ENCODE measurements around the gene ELAPOR2.

The ELAPOR2 gene

DNA sequence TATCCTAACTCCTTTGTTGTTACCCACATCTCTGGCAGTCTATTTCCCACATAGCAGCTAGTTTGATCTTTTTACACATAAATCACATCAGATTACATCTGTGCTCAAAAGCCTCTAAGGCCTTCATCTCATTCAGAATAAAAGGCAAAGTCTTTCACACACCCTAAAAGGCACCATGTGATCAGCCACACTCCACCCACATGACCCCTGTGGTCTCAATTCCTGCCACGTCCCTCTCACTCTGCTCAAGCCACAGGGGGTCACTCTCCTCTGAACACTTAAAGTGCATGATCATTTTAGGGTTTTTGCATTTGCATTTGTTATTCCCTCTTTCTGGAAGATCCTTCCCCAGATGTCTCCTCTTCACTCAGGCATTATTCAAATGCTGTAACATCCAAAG, 30.8 kb downstream of the ELAPOR2 start:
- TF ChIP-seq, protein P1, sequence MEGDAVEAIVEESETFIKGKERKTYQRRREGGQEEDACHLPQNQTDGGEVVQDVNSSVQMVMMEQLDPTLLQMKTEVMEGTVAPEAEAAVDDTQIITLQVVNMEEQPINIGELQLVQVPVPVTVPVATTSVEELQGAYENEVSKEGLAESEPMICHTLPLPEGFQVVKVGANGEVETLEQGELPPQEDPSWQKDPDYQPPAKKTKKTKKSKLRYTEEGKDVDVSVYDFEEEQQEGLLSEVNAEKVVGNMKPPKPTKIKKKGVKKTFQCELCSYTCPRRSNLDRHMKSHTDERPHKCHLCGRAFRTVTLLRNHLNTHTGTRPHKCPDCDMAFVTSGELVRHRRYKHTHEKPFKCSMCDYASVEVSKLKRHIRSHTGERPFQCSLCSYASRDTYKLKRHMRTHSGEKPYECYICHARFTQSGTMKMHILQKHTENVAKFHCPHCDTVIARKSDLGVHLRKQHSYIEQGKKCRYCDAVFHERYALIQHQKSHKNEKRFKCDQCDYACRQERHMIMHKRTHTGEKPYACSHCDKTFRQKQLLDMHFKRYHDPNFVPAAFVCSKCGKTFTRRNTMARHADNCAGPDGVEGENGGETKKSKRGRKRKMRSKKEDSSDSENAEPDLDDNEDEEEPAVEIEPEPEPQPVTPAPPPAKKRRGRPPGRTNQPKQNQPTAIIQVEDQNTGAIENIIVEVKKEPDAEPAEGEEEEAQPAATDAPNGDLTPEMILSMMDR (IDR thresholded peaks at IDR 0.05; ENCODE audit: insufficient read depth, low read length, missing control alignments): no peak
- H3K4me3 ChIP-seq (ENCODE audit: low read depth, low read length): no peak overlapping the region
- POLR2A ChIA-PET: no interaction called here
- CTCF ChIA-PET: no interaction called here
- no peak for DNase-seq (ENCODE audit: low read depth, low spot score)

- no peak for DNase-seq (ENCODE audit: low read depth, low spot score)
- POLR2A ChIA-PET: no interaction called here
- H3K4me3 ChIP-seq (ENCODE audit: low read depth, low read length): no peak overlapping the region
- CTCF ChIA-PET: no interaction called here
- TF ChIP-seq, protein P1 (IDR thresholded peaks at IDR 0.05; ENCODE audit: insufficient read depth, low read length, missing control alignments): no peak
These were observed 31.6 kb downstream of the ELAPOR2 start for GRCh38 chr7:87027900-87028299.

- ChIA-PET CTCF (no interaction called here), POLR2A (no interaction called here)
- no peak overlapping the region for H3K4me3 ChIP-seq (ENCODE audit: low read depth, low read length)
- no peak for DNase-seq (ENCODE audit: low read depth, low spot score)
- TF ChIP-seq, protein P1 (IDR thresholded peaks at IDR 0.05; ENCODE audit: insufficient read depth, low read length, missing control alignments): no peak
These were observed 38.2 kb downstream of the ELAPOR2 start for GRCh38 chr7:87021285-87021684.

- no peak for DNase-seq (ENCODE audit: low read depth, low spot score)
- ChIA-PET CTCF (no interaction called here), POLR2A (no interaction called here)
- H3K4me3 ChIP-seq (ENCODE audit: low read depth, low read length): no peak overlapping the region
- TF ChIP-seq, protein P1 (IDR thresholded peaks at IDR 0.05; ENCODE audit: insufficient read depth, low read length, missing control alignments): no peak
These were observed 42.8 kb downstream of the ELAPOR2 start for GRCh38 chr7:87016606-87017005.

DNA sequence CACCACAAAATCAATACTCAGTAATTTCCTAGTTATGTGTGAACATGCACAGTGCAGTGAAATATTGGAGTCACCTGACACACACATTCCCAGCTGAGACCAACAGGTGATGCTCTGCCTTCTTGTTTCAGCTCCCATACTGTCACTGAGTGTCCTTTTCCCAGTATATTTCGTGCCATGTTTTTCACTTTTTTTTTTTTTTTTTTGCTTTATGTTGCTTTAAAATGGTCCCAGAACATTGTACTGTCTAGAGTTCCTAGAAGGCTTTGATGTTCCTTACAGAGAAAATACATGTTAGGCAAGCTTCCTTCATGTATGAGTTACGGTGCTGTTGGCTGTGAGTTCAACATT, 45.6 kb downstream of the ELAPOR2 start:
- DNase-seq (ENCODE audit: low read depth, low spot score): no peak
- H3K4me3 ChIP-seq (ENCODE audit: low read depth, low read length): no peak overlapping the region
- POLR2A ChIA-PET: no interaction called here
- TF ChIP-seq, protein P1 (IDR thresholded peaks at IDR 0.05; ENCODE audit: insufficient read depth, low read length, missing control alignments): no peak
- CTCF ChIA-PET: no interaction called here

- TF ChIP-seq, protein P1 (IDR thresholded peaks at IDR 0.05; ENCODE audit: insufficient read depth, low read length, missing control alignments): no peak
- CTCF ChIA-PET: interaction anchor here (1.0 kb wide), 1 partner anchor 10 kb away, joined by 3 read pairs; no protein-coding TSS in a partner anchor
- POLR2A ChIA-PET: no interaction called here
- no peak for DNase-seq (ENCODE audit: low read depth, low spot score)
- no peak overlapping the region for H3K4me3 ChIP-seq (ENCODE audit: low read depth, low read length)
These were observed 46.2 kb downstream of the ELAPOR2 start for GRCh38 chr7:87013136-87013839.
